ENCODE data around the gene TTLL11.
"Not testable (repeated sequence)": the region's sequence is repeated elsewhere in the genome, so short reads cannot be mapped to it uniquely, and the experiment has no call there.

The TTLL11 gene

GRCh38 chr9:121800376-121800775 is 292.7 kb downstream of the TTLL11 start:
- in situ Hi-C loops (cut with MboI; ENCODE audit: low pct_unique_long_range_greater_than_20kb, low sequenced_read_pairs, unreplicated experiment), result no loop called here
- no peak for TF ChIP-seq CTCF (IDR thresholded peaks at IDR 0.05; ENCODE audit: extremely low read depth, insufficient read depth, missing control alignments)
- no peak for DNase-seq (ENCODE audit: low spot score)

GRCh38 chr9:121798941-121799340 is 294.2 kb downstream of the TTLL11 start:
- no peak for DNase-seq (ENCODE audit: low spot score)
- in situ Hi-C loops (cut with MboI; ENCODE audit: low pct_unique_long_range_greater_than_20kb, low sequenced_read_pairs, unreplicated experiment), result no loop called here
- no peak for TF ChIP-seq CTCF (IDR thresholded peaks at IDR 0.05; ENCODE audit: extremely low read depth, insufficient read depth, missing control alignments)

GRCh38 chr9:121797081-121797480 is 296.0 kb downstream of the TTLL11 start:
- in situ Hi-C loops (cut with MboI; ENCODE audit: low pct_unique_long_range_greater_than_20kb, low sequenced_read_pairs, unreplicated experiment), result no loop called here
- DNase-seq (ENCODE audit: low spot score), result no peak
- TF ChIP-seq CTCF (IDR thresholded peaks at IDR 0.05; ENCODE audit: extremely low read depth, insufficient read depth, missing control alignments), result no peak

GRCh38 chr9:121794334-121794733 is 298.8 kb downstream of the TTLL11 start:
- DNase-seq (ENCODE audit: low spot score); in situ Hi-C loops (cut with MboI; ENCODE audit: low pct_unique_long_range_greater_than_20kb, low sequenced_read_pairs, unreplicated experiment): not testable (repeated sequence)

GRCh38 chr9:121792476-121792875 is 300.6 kb downstream of the TTLL11 start:
- in situ Hi-C loops (cut with MboI; ENCODE audit: low pct_unique_long_range_greater_than_20kb, low sequenced_read_pairs, unreplicated experiment), result not testable (repeated sequence)

GRCh38 chr9:121790841-121791240 is 302.3 kb downstream of the TTLL11 start:
- no peak for DNase-seq (ENCODE audit: low spot score)
- no peak for TF ChIP-seq CTCF (IDR thresholded peaks at IDR 0.05; ENCODE audit: extremely low read depth, insufficient read depth, missing control alignments)
- in situ Hi-C loops (cut with MboI; ENCODE audit: low pct_unique_long_range_greater_than_20kb, low sequenced_read_pairs, unreplicated experiment), result no loop called here

More at GRCh38 chr9:121792476-121792875, 300.6 kb downstream of the TTLL11 start:
- not testable (repeated sequence) for DNase-seq (ENCODE audit: low spot score)

GRCh38 chr9:121788686-121789366 is 304.3 kb downstream of the TTLL11 start:
- no peak for TF ChIP-seq CTCF (IDR thresholded peaks at IDR 0.05; ENCODE audit: extremely low read depth, insufficient read depth, missing control alignments)
- in situ Hi-C loops (cut with MboI; ENCODE audit: low pct_unique_long_range_greater_than_20kb, low sequenced_read_pairs, unreplicated experiment), result no loop called here
- no peak for DNase-seq (ENCODE audit: low spot score)

GRCh38 chr9:121786998-121787422 is 306.1 kb downstream of the TTLL11 start:
- no peak for TF ChIP-seq CTCF (IDR thresholded peaks at IDR 0.05; ENCODE audit: extremely low read depth, insufficient read depth, missing control alignments)
- DNase-seq (ENCODE audit: low spot score), result no peak
- in situ Hi-C loops (cut with MboI; ENCODE audit: low pct_unique_long_range_greater_than_20kb, low sequenced_read_pairs, unreplicated experiment), result no loop called here

All from GM13977 (cell line).